Measurements from ENCODE around the gene FOXP1.

The FOXP1 gene

GRCh38 chr3:71384837-71385716 lies 198.5 kb downstream of the FOXP1 start:
- Histone ChIP-seq H2AFZ (ENCODE audit: low read depth, low read length, severe bottlenecking) (no peak overlapping the region), H3K4me2 (ENCODE audit: low read depth, low read length, poor library complexity, severe bottlenecking) (no peak overlapping the region), H3K79me2 (ENCODE audit: insufficient read depth, low read length) (no peaks in the 10 kb centered on the region), H3K9me2 (replicated peaks; ENCODE audit: insufficient read depth, low read length) (no peaks in the 10 kb centered on the region), H3K27me3 (ENCODE audit: low read length) (no peaks in the 10 kb centered on the region), H3K4me3 (ENCODE audit: insufficient read depth, low read length, poor library complexity, severe bottlenecking) (no peak overlapping the region), H3K36me3 (ENCODE audit: low read length) (no peaks in the 10 kb centered on the region), H3K9ac (ENCODE audit: low read length) (no peak overlapping the region), H4K20me1 (ENCODE audit: low read depth, low read length) (no peaks in the 10 kb centered on the region), H3K9me3 (ENCODE audit: insufficient read depth, low read length) (no peaks in the 10 kb centered on the region), H3K27ac (ENCODE audit: low read depth, low read length) (no peak overlapping the region), H3F3A (ENCODE audit: insufficient read depth) (0 out of 2 replicates have a peak, but pooled peaks cover 5% of the 10 kb centered on the region)
- TF ChIP-seq CTCF (IDR thresholded peaks at IDR 0.05; ENCODE audit: insufficient read depth, low read length, poor library complexity, severe bottlenecking) (no peak), EZH2phosphoT487 (conservative IDR thresholded peaks at IDR 0.05; ENCODE audit: low read length) (no peak)

DNA sequence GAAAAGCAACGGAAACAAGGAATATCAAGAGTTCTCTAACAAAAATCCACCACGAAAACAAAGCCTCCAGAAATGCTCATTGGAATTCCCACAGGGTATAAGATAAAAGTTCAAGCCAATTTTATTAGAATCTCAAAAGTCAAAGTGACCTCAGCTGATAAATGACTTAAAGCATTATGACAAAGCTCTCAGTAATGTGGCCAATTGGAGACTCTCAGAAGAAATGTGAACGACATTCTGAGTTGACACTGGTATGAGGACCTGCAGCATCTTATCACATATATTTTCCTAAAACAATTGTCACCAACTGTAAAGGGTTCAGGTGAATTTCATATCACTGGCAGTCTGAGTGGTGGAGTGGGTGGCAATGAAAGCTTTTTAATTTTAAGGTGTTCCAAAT lies 199.1 kb downstream of the FOXP1 start:
- no peaks in the 10 kb centered on the region for H3K36me3 ChIP-seq (ENCODE audit: low read length)
- H3K4me2 ChIP-seq (ENCODE audit: low read depth, low read length, poor library complexity, severe bottlenecking): no peak overlapping the region
- H3K27me3 ChIP-seq (ENCODE audit: low read length): no peaks in the 10 kb centered on the region
- H3F3A ChIP-seq (ENCODE audit: insufficient read depth): no peaks in the 10 kb centered on the region
- no peak overlapping the region for H3K4me3 ChIP-seq (ENCODE audit: insufficient read depth, low read length, poor library complexity, severe bottlenecking)
- H2AFZ ChIP-seq (ENCODE audit: low read depth, low read length, severe bottlenecking): no peak overlapping the region
- H4K20me1 ChIP-seq (ENCODE audit: low read depth, low read length): no peaks in the 10 kb centered on the region
- H3K9me3 ChIP-seq (ENCODE audit: insufficient read depth, low read length): no peaks in the 10 kb centered on the region
- H3K9ac ChIP-seq (ENCODE audit: low read length): no peak overlapping the region
- no peak overlapping the region for H3K27ac ChIP-seq (ENCODE audit: low read depth, low read length)
- H3K9me2 ChIP-seq (replicated peaks; ENCODE audit: insufficient read depth, low read length): no peaks in the 10 kb centered on the region
- TF ChIP-seq EZH2phosphoT487 (conservative IDR thresholded peaks at IDR 0.05; ENCODE audit: low read length): no peak
- TF ChIP-seq CTCF (IDR thresholded peaks at IDR 0.05; ENCODE audit: insufficient read depth, low read length, poor library complexity, severe bottlenecking): no peak
- H3K79me2 ChIP-seq (ENCODE audit: insufficient read depth, low read length): no peaks in the 10 kb centered on the region

DNA sequence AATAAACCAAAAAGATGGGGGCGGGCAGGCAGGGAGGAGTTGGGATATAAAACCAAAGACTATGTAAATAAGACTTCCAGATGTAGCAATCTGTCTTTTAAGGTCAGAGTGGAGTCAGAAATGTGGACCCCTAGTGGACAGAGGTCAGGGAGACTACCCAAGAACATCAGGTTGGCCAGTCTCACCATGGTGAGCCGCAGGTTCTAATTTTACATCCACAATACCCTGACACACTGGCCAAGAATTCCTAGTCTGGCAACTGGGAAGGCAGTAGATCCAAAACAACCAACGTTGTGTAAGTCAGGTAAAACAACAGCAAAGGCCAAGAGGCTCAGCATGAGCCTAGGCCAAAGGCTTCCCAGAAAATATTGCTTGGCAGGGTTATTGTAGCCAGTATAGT lies 203.4 kb downstream of the FOXP1 start:
- Histone ChIP-seq H3K9me2 (replicated peaks; ENCODE audit: insufficient read depth, low read length) (no peaks in the 10 kb centered on the region), H4K20me1 (ENCODE audit: low read depth, low read length) (no peaks in the 10 kb centered on the region), H3F3A (ENCODE audit: insufficient read depth) (no peaks in the 10 kb centered on the region), H2AFZ (ENCODE audit: low read depth, low read length, severe bottlenecking) (no peak overlapping the region), H3K9me3 (ENCODE audit: insufficient read depth, low read length) (no peaks in the 10 kb centered on the region), H3K9ac (ENCODE audit: low read length) (no peak overlapping the region), H3K79me2 (ENCODE audit: insufficient read depth, low read length) (no peaks in the 10 kb centered on the region), H3K4me3 (ENCODE audit: insufficient read depth, low read length, poor library complexity, severe bottlenecking) (no peak overlapping the region), H3K27ac (ENCODE audit: low read depth, low read length) (no peak overlapping the region), H3K27me3 (ENCODE audit: low read length) (no peaks in the 10 kb centered on the region), H3K4me2 (ENCODE audit: low read depth, low read length, poor library complexity, severe bottlenecking) (no peak overlapping the region), H3K36me3 (ENCODE audit: low read length) (no peaks in the 10 kb centered on the region)
- no peak for TF ChIP-seq CTCF (IDR thresholded peaks at IDR 0.05; ENCODE audit: insufficient read depth, low read length, poor library complexity, severe bottlenecking)
- TF ChIP-seq EZH2phosphoT487 (conservative IDR thresholded peaks at IDR 0.05; ENCODE audit: low read length): no peak

Measured in SU-DHL-6 (cell line).